ENCODE measurements around the gene GRIN2B.

Gene GRIN2B

GRCh38 chr12:13956060-13956590 is 25.3 kb downstream of the GRIN2B start:
- Histone ChIP-seq H3K36me3 (ENCODE audit: insufficient read depth, low read depth, low read length) (no peaks in the 10 kb centered on the region), H3K9ac (ENCODE audit: low read depth, low read length) (no peak overlapping the region), H3K9me3 (ENCODE audit: insufficient read depth, low read depth, low read length) (no peaks in the 10 kb centered on the region), H3K27me3 (ENCODE audit: insufficient read depth, low read length) (no peaks in the 10 kb centered on the region), H3K4me1 (ENCODE audit: insufficient read depth, low read length) (peaks cover 20% of the 10 kb centered on the region), H3K27ac (ENCODE audit: low read length) (no peak overlapping the region), H3K4me3 (ENCODE audit: low read length) (no peak overlapping the region)

- Histone ChIP-seq H3K4me3 (ENCODE audit: low read length) (no peak overlapping the region), H3K27ac (ENCODE audit: low read length) (no peak overlapping the region), H3K36me3 (ENCODE audit: insufficient read depth, low read depth, low read length) (no peaks in the 10 kb centered on the region), H3K27me3 (ENCODE audit: insufficient read depth, low read length) (no peaks in the 10 kb centered on the region), H3K9me3 (ENCODE audit: insufficient read depth, low read depth, low read length) (no peaks in the 10 kb centered on the region), H3K4me1 (ENCODE audit: insufficient read depth, low read length) (peaks cover 14% of the 10 kb centered on the region), H3K9ac (ENCODE audit: low read depth, low read length) (no peak overlapping the region)
Measured at GRCh38 chr12:13952096-13952495, 29.3 kb downstream of the GRIN2B start.

GRCh38 chr12:13950502-13950901 is 30.9 kb downstream of the GRIN2B start:
- H3K9me3 ChIP-seq (ENCODE audit: insufficient read depth, low read depth, low read length): no peaks in the 10 kb centered on the region
- no peak overlapping the region for H3K4me3 ChIP-seq (ENCODE audit: low read length)
- peaks cover 14% of the 10 kb centered on the region for H3K4me1 ChIP-seq (ENCODE audit: insufficient read depth, low read length)
- H3K9ac ChIP-seq (ENCODE audit: low read depth, low read length): no peak overlapping the region
- no peaks in the 10 kb centered on the region for H3K27me3 ChIP-seq (ENCODE audit: insufficient read depth, low read length)
- no peaks in the 10 kb centered on the region for H3K36me3 ChIP-seq (ENCODE audit: insufficient read depth, low read depth, low read length)
- no peak overlapping the region for H3K27ac ChIP-seq (ENCODE audit: low read length)

GRCh38 chr12:13948621-13949020 is 32.8 kb downstream of the GRIN2B start:
- H3K4me1 ChIP-seq (ENCODE audit: insufficient read depth, low read length): peaks cover 14% of the 10 kb centered on the region
- no peaks in the 10 kb centered on the region for H3K27me3 ChIP-seq (ENCODE audit: insufficient read depth, low read length)
- no peak overlapping the region for H3K4me3 ChIP-seq (ENCODE audit: low read length)
- no peaks in the 10 kb centered on the region for H3K36me3 ChIP-seq (ENCODE audit: insufficient read depth, low read depth, low read length)
- H3K27ac ChIP-seq (ENCODE audit: low read length): no peak overlapping the region
- H3K9ac ChIP-seq (ENCODE audit: low read depth, low read length): no peak overlapping the region
- no peaks in the 10 kb centered on the region for H3K9me3 ChIP-seq (ENCODE audit: insufficient read depth, low read depth, low read length)

- Histone ChIP-seq H3K27me3 (ENCODE audit: insufficient read depth, low read length) (no peaks in the 10 kb centered on the region), H3K4me3 (ENCODE audit: low read length) (no peak overlapping the region)
Measured at GRCh38 chr12:13947276-13947946, 34.0 kb downstream of the GRIN2B start.

GRCh38 chr12:13945641-13946040 is 35.8 kb downstream of the GRIN2B start:
- Histone ChIP-seq H3K4me3 (ENCODE audit: low read length) (no peak overlapping the region), H3K9me3 (ENCODE audit: insufficient read depth, low read depth, low read length) (no peaks in the 10 kb centered on the region), H3K27ac (ENCODE audit: low read length) (no peak overlapping the region), H3K4me1 (ENCODE audit: insufficient read depth, low read length) (peaks cover 25% of the 10 kb centered on the region; the same call in 1 of the 2 replicates), H3K9ac (ENCODE audit: low read depth, low read length) (no peak overlapping the region), H3K27me3 (ENCODE audit: insufficient read depth, low read length) (no peaks in the 10 kb centered on the region), H3K36me3 (ENCODE audit: insufficient read depth, low read depth, low read length) (no peaks in the 10 kb centered on the region)

More at GRCh38 chr12:13947276-13947946, 34.0 kb downstream of the GRIN2B start:
- H3K4me1 ChIP-seq (ENCODE audit: insufficient read depth, low read length): peaks cover 25% of the 10 kb centered on the region
- no peak overlapping the region for H3K27ac ChIP-seq (ENCODE audit: low read length)
- H3K36me3 ChIP-seq (ENCODE audit: insufficient read depth, low read depth, low read length): no peaks in the 10 kb centered on the region
- no peak overlapping the region for H3K9ac ChIP-seq (ENCODE audit: low read depth, low read length)
- H3K9me3 ChIP-seq (ENCODE audit: insufficient read depth, low read depth, low read length): no peaks in the 10 kb centered on the region

- Histone ChIP-seq H3K27ac (ENCODE audit: low read length) (no peak overlapping the region), H3K27me3 (ENCODE audit: insufficient read depth, low read length) (no peaks in the 10 kb centered on the region), H3K36me3 (ENCODE audit: insufficient read depth, low read depth, low read length) (no peaks in the 10 kb centered on the region), H3K4me1 (ENCODE audit: insufficient read depth, low read length) (peaks cover 24% of the 10 kb centered on the region), H3K9me3 (ENCODE audit: insufficient read depth, low read depth, low read length) (no peaks in the 10 kb centered on the region), H3K9ac (ENCODE audit: low read depth, low read length) (no peak overlapping the region), H3K4me3 (ENCODE audit: low read length) (no peak overlapping the region)
Measured at GRCh38 chr12:13945236-13945635, 36.2 kb downstream of the GRIN2B start.

GRCh38 chr12:13942826-13943225 is 38.6 kb downstream of the GRIN2B start:
- H3K4me3 ChIP-seq (ENCODE audit: low read length): no peak overlapping the region
- H3K27ac ChIP-seq (ENCODE audit: low read length): no peak overlapping the region
- no peaks in the 10 kb centered on the region for H3K9me3 ChIP-seq (ENCODE audit: insufficient read depth, low read depth, low read length)
- H3K27me3 ChIP-seq (ENCODE audit: insufficient read depth, low read length): no peaks in the 10 kb centered on the region
- no peak overlapping the region for H3K9ac ChIP-seq (ENCODE audit: low read depth, low read length)
- H3K36me3 ChIP-seq (ENCODE audit: insufficient read depth, low read depth, low read length): no peaks in the 10 kb centered on the region
- peaks cover 26% of the 10 kb centered on the region for H3K4me1 ChIP-seq (ENCODE audit: insufficient read depth, low read length)

- no peaks in the 10 kb centered on the region for H3K27me3 ChIP-seq (ENCODE audit: insufficient read depth, low read length)
- peak overlapping the region; percentile 58 for H3K4me3 ChIP-seq (ENCODE audit: low read length)
- peak overlapping the region; percentile 25; the same call in 1 of the 2 replicates for H3K9ac ChIP-seq (ENCODE audit: low read depth, low read length)
- H3K4me1 ChIP-seq (ENCODE audit: insufficient read depth, low read length): peaks cover 26% of the 10 kb centered on the region
- H3K9me3 ChIP-seq (ENCODE audit: insufficient read depth, low read depth, low read length): no peaks in the 10 kb centered on the region
- no peak overlapping the region for H3K27ac ChIP-seq (ENCODE audit: low read length)
- no peaks in the 10 kb centered on the region for H3K36me3 ChIP-seq (ENCODE audit: insufficient read depth, low read depth, low read length)
Measured at GRCh38 chr12:13941258-13942249, 39.8 kb downstream of the GRIN2B start.

- H3K9ac ChIP-seq (ENCODE audit: low read depth, low read length): no peak overlapping the region
- no peak overlapping the region for H3K4me3 ChIP-seq (ENCODE audit: low read length)
- H3K27me3 ChIP-seq (ENCODE audit: insufficient read depth, low read length): no peaks in the 10 kb centered on the region
- H3K4me1 ChIP-seq (ENCODE audit: insufficient read depth, low read length): peaks cover 26% of the 10 kb centered on the region
- no peak overlapping the region for H3K27ac ChIP-seq (ENCODE audit: low read length)
- H3K36me3 ChIP-seq (ENCODE audit: insufficient read depth, low read depth, low read length): no peaks in the 10 kb centered on the region
- no peaks in the 10 kb centered on the region for H3K9me3 ChIP-seq (ENCODE audit: insufficient read depth, low read depth, low read length)
Measured at GRCh38 chr12:13940335-13940865, 41.0 kb downstream of the GRIN2B start.

- Histone ChIP-seq H3K9ac (ENCODE audit: low read depth, low read length) (no peak overlapping the region), H3K36me3 (ENCODE audit: insufficient read depth, low read depth, low read length) (no peaks in the 10 kb centered on the region), H3K4me1 (ENCODE audit: insufficient read depth, low read length) (peaks cover 18% of the 10 kb centered on the region), H3K27me3 (ENCODE audit: insufficient read depth, low read length) (no peaks in the 10 kb centered on the region), H3K9me3 (ENCODE audit: insufficient read depth, low read depth, low read length) (no peaks in the 10 kb centered on the region), H3K4me3 (ENCODE audit: low read length) (no peak overlapping the region), H3K27ac (ENCODE audit: low read length) (no peak overlapping the region)
Measured at GRCh38 chr12:13937735-13938134, 43.7 kb downstream of the GRIN2B start.

Data from iPS-20b (cell line).